Right lobe of liver (tissue), 4 donors: Measurements from ENCODE around the gene CLSTN1.

ENCODE experiments used
- POLR2A ChIP-seq: fragments of 450-650 bp; IDR thresholded peaks from one replicate; pipeline ENCODE4 v1.6.1; 2017; ENCODE audit warnings: antibody characterized with exemption, mild to moderate bottlenecking
- TF ChIP-seq, protein P1 (sequence below), 4 donors: fragments of 200-600 bp in 3 of 4; fragments of 450-650 bp in 1 of 4; IDR thresholded peaks; one replicate each; pipeline versions ENCODE4 v1.5.1 to v1.8.0; 2016 to 2022; ENCODE audit warnings: antibody characterized with exemption in 4 of 4, mild to moderate bottlenecking in 2 of 4
- donor health status: DM: no; HTN: no; CAD: no.
- donor health status: DM: no; HTN: no; CAD: no.
- donor health status: DM: no; HTN: yes; CAD: no.

DNA sequence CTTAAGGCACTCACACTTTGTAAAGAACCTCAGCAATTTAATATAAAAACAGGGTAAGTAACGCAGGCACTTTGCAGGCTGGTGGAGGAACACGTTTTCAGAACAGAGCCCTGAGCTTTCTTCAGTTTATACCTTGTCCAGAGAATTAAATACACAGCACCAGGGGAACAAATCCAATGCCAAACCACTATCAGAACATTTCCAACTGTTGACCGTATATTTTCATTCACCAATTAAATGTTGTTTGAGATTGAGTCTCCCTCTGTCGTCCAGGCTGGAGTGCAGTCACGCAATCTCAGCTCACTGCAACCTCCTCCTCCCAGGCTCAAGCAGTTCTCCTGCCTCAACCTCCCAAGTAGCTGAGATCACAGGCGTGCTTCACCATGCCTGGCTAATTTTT, 29.7 kb downstream of the CLSTN1 start:
- TF ChIP-seq, protein P1, sequence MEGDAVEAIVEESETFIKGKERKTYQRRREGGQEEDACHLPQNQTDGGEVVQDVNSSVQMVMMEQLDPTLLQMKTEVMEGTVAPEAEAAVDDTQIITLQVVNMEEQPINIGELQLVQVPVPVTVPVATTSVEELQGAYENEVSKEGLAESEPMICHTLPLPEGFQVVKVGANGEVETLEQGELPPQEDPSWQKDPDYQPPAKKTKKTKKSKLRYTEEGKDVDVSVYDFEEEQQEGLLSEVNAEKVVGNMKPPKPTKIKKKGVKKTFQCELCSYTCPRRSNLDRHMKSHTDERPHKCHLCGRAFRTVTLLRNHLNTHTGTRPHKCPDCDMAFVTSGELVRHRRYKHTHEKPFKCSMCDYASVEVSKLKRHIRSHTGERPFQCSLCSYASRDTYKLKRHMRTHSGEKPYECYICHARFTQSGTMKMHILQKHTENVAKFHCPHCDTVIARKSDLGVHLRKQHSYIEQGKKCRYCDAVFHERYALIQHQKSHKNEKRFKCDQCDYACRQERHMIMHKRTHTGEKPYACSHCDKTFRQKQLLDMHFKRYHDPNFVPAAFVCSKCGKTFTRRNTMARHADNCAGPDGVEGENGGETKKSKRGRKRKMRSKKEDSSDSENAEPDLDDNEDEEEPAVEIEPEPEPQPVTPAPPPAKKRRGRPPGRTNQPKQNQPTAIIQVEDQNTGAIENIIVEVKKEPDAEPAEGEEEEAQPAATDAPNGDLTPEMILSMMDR (IDR thresholded peaks at IDR 0.05): no peak
- no peak for TF ChIP-seq POLR2A
